Loucy (cell line): ENCODE data around the gene PKIB.

Source experiments
- CTCF ChIP-seq: fragments of 200-600 bp; sonication (generic); conservative IDR thresholded peaks from 2 replicates; pipeline ENCODE4 v1.5.1; 2014; ENCODE audit warnings: mild to moderate bottlenecking, antibody characterized with exemption, low read length
- EZH2phosphoT487 ChIP-seq: fragments of 200-600 bp; IDR thresholded peaks from 2 replicates; pipeline ENCODE4 v1.6.1; 2018; ENCODE audit warnings: antibody characterized with exemption, mild to moderate bottlenecking, moderate library complexity, borderline replicate concordance

DNA sequence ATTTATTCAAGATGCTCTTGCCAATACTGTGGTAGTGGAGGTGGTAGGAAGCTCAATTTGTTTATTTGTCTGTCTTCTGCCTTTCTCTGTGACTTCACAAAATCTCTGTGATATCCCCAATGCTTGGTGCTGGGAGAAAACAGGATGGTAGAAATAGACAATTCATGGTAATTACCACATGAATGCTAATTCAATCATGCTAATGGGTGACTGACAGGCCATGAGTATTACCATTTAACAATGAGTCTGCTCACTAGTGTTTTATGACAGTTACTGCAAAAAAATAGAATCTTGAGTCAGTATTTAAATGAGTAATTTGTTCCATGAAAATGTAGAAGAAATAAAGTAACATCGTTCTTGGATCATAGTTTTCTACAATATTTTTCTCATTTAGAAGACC is 117.0 kb downstream of the PKIB start:
- TF ChIP-seq CTCF = no peak
- TF ChIP-seq EZH2phosphoT487 = no peak
